Type B pancreatic cell (in vitro differentiated cells): ENCODE results near the gene ZNF185. TPM values are rescaled to one million over a fixed set of nuclear protein-coding genes. Genes with fewer than 3 reads are reported as not detected.
"Not testable (repeated sequence)": the region's sequence is repeated elsewhere in the genome, so short reads cannot be mapped to it uniquely, and the experiment has no call there.

Experiments used
- DNase-seq: peaks from one replicate; pipeline ENCODE4 v3.0.0; 2021; ENCODE audit warnings: mixed read lengths; ENCODE audit not compliant: unreplicated experiment; ENCODE audit errors: extremely low spot score
- H3K27ac Mint-ChIP-seq: 2 replicates; pipeline ENCODE4 v1.8.0; 2021; ENCODE audit warnings: mild to moderate bottlenecking, mixed read lengths
- H3K27me3 Mint-ChIP-seq: 2 replicates; pipeline ENCODE4 v1.8.0; 2021; ENCODE audit warnings: mixed read lengths
- H3K36me3 Mint-ChIP-seq: 2 replicates; pipeline ENCODE4 v1.8.0; 2021; ENCODE audit warnings: mixed read lengths
- H3K4me1 Mint-ChIP-seq: one replicate; pipeline ENCODE4 v1.8.0; 2021; ENCODE audit warnings: mixed read lengths; ENCODE audit not compliant: unreplicated experiment
- H3K4me3 Mint-ChIP-seq: 2 replicates; pipeline ENCODE4 v1.8.0; 2021; ENCODE audit warnings: mild to moderate bottlenecking, mixed read lengths
- H3K9me3 Mint-ChIP-seq: 2 replicates; pipeline ENCODE4 v1.8.0; 2021; ENCODE audit warnings: mixed read lengths
- CTCF ChIP-seq: fragments of 200-600 bp; sonication (generic); conservative IDR thresholded peaks from 2 replicates; pipeline ENCODE4 v1.5.0; 2021; ENCODE audit warnings: antibody characterized with exemption, mild to moderate bottlenecking
- total RNA-seq: library from RNA; stranded (reverse); gene quantifications from 2 replicates; pipeline ENCODE4 v1.2.1, GENCODE V29; 2021; ENCODE audit warnings: low replicate concordance

The ZNF185 gene
- total RNA-seq, 1 donor from 2014 or later = 45.4 TPM

DNA sequence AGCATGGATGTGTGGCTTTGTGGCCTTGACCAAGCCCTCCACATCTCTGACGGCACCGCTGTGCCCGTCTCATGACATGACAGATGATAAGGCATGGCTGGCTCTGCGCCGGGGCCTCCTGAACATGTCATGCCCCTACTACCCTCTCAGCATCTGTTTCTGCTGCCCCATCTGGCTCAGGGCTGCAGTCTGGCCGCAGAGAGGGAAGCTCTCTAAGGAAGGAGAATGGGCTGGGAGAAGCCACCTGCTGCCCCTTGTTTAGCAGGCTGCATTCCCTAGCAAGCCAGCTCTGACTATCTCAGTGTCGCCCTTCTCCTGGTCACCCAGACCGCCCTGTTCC is 7.2 kb downstream of the ZNF185 start:
- Mint-ChIP-seq H3K4me3 (no peak overlapping the region), H3K36me3 (no peaks in the 10 kb centered on the region), H3K27me3 (no peaks in the 10 kb centered on the region), H3K9me3 (no peaks in the 10 kb centered on the region), H3K4me1 (peaks cover 5% of the 10 kb centered on the region), H3K27ac (no peak overlapping the region)
- no peak for DNase-seq
- no peak for TF ChIP-seq CTCF

DNA sequence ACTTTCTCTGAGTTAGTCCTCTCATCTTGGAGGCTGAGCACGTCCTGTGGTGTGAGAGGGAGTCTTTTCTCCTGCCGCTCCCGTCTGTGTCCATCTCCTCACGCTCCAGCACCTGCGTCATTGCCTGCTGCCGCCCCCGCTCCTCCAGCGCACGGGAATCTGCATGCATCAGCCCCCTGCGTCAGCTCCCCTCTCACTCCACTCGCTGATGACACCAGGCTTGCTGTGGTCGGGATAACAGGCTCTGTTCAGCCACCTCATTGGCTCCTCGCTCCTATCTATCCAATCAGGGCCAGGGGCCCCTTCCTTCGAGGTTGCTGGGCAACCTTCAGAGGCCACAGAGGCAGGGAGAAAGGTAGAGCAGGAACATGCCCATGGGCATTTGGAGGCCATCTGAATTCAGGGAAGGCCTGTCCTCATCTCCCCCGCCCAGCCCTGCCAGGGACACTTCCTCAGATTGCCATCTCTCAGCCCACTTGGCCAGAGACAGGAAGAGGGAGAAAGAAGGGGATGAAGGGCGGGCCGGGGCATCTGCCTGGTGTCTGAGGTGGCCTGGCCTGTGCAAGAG is 9.3 kb downstream of the ZNF185 start:
- no peak for TF ChIP-seq CTCF
- Mint-ChIP-seq H3K4me1 (peaks cover 5% of the 10 kb centered on the region), H3K36me3 (no peaks in the 10 kb centered on the region), H3K27me3 (no peaks in the 10 kb centered on the region), H3K27ac (peak overlapping the region; percentile 59), H3K4me3 (peak overlapping the region; percentile 80), H3K9me3 (no peaks in the 10 kb centered on the region)
- no peak for DNase-seq

GRCh38 chrX:152908486-152908885 is 10.6 kb downstream of the ZNF185 start:
- Mint-ChIP-seq H3K9me3 (no peaks in the 10 kb centered on the region), H3K36me3 (no peaks in the 10 kb centered on the region), H3K4me3 (no peak overlapping the region), H3K4me1 (peaks cover 5% of the 10 kb centered on the region), H3K27me3 (no peaks in the 10 kb centered on the region), H3K27ac (no peak overlapping the region)
- DNase-seq = no peak
- TF ChIP-seq CTCF = no peak

DNA sequence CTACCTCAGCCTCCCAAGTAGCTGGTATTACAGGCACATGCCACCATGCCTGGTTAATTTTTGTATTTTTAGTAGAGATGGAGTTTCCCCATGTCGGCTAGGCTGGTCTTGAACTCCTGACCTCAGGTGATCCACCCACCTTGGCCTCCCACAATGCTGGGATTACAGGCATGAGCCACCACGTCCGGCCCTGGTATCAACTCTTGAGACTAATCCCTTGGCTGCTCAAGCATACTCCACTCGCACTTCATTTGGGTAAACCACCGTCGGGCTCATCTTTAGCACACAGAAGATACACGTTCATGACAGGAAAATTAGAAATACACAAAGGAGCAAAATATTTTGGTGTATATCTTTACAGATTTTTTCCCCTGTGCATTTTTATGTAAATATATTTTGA is 12.2 kb downstream of the ZNF185 start:
- not testable (repeated sequence) for H3K4me1 Mint-ChIP-seq

GRCh38 chrX:152912106-152912505 is 14.2 kb downstream of the ZNF185 start:
- Mint-ChIP-seq H3K4me3 (no peak overlapping the region), H3K27ac (no peak overlapping the region), H3K4me1 (peaks cover 1% of the 10 kb centered on the region), H3K27me3 (no peaks in the 10 kb centered on the region), H3K36me3 (no peaks in the 10 kb centered on the region), H3K9me3 (no peaks in the 10 kb centered on the region)
- no peak for DNase-seq
- TF ChIP-seq CTCF = peak; percentile 20

More for the DNA sequence above, 12.2 kb downstream of the ZNF185 start:
- DNase-seq, H3K27ac Mint-ChIP-seq, H3K4me3 Mint-ChIP-seq, H3K27me3 Mint-ChIP-seq, H3K36me3 Mint-ChIP-seq, H3K9me3 Mint-ChIP-seq: not testable (repeated sequence)

- Mint-ChIP-seq H3K4me1 (no peaks in the 10 kb centered on the region), H3K27ac (no peak overlapping the region), H3K4me3 (no peak overlapping the region), H3K27me3 (no peaks in the 10 kb centered on the region), H3K36me3 (no peaks in the 10 kb centered on the region), H3K9me3 (no peaks in the 10 kb centered on the region)
- no peak for DNase-seq
- TF ChIP-seq CTCF = no peak
These were observed 14.8 kb downstream of the ZNF185 start for GRCh38 chrX:152912641-152913040.
